Cardiac muscle cell (in vitro differentiated cells and primary cell): ENCODE results near the gene C22orf31. TPM values are rescaled to one million over a fixed set of nuclear protein-coding genes. Genes with fewer than 3 reads are reported as not detected.

Experiments
- DNase-seq, 2 donors: peaks; one replicate each; pipeline versions ENCODE4 v3.0.0 to v3.0.0-alpha.2; 2010 to 2017; ENCODE audit warnings: low read depth in 1 of 2, low spot score in 1 of 2
- H3K27ac ChIP-seq: fragments of 200-600 bp; sonication (generic); 2 replicates; pipeline ENCODE4 v1.5.1; 2016
- H3K27me3 ChIP-seq: fragments of 200-600 bp; sonication (generic); 2 replicates; pipeline ENCODE4 v1.6.0; 2016; ENCODE audit warnings: control low read depth
- H3K36me3 ChIP-seq: fragments of 200-600 bp; sonication (generic); 2 replicates; pipeline ENCODE4 v1.5.1; 2016; ENCODE audit warnings: control low read depth
- H3K4me1 ChIP-seq: fragments of 200-600 bp; sonication (generic); 2 replicates; pipeline ENCODE4 v1.8.1; 2017; ENCODE audit warnings: low read depth, mild to moderate bottlenecking, mixed run types
- H3K4me3 ChIP-seq: fragments of 200-600 bp; sonication (generic); 2 replicates; pipeline ENCODE4 v1.5.1; 2016; ENCODE audit warnings: mild to moderate bottlenecking
- H3K9me3 ChIP-seq: fragments of 200-600 bp; sonication (generic); 2 replicates; pipeline ENCODE4 v1.5.1; 2017; ENCODE audit warnings: low read depth, mild to moderate bottlenecking, control low read depth
- CTCF ChIP-seq: IDR thresholded peaks from 2 replicates; pipeline ENCODE4 v1.5.1; 2012; ENCODE audit warnings: low read depth, mild to moderate bottlenecking, low read length
- polyA plus RNA-seq: library from polyadenylated mRNA; unstranded; fragments of >200 nt; fragmentation: Nextera tagmentation; extraction: Ambion mirVana; gene quantifications from 2 replicates; pipeline ENCODE4 v1.2.1, GENCODE V29; 2016
- total RNA-seq: library from RNA; depleted of rRNA; stranded (reverse); fragments of >200 nt; gene quantifications from 2 replicates; pipeline ENCODE4 v1.2.3, GENCODE V29; 2016

C22orf31 gene
- total and polyA plus RNA-seq, 2 experiments from 2014 or later = not detected

DNA sequence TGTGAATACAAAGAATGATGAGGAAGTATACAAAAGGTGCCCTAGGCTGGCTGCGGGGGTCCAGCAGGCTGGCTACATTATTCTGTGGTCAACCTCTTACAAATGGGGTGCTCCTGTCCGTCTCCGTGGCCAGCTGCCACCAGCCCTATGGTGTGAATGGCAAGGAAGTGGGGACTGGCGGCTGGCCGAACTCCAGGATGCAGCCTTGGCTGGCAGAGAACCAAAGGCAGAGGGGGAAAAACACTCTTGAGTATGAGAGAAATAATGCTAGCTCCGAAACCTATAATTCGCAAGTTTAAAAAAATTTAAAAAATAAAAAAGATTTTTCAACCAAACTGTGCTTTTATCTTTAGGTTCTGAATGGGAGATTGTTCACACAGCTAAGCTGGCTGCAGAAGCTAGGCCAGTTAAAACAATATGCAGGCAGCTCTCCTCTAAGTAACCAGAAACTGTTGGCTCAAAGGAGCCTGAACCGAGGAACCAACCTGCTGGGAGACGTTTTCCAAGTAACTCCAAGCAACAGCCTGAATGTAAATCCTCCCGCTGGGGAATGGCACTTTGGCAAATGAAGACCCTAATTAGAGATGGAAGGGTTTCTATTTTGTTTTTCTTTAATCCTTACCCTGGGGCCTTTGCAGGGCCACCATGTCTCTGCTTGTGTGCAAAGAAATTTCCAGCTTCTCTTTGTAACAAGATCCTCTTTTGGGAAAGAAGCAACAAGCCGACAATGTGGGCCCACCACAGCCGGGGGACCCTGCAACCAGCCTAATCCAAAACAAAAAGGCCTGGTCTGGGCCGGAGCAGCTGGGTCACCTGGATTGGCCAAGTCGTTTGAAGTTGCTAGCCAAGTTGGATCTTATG is 50.2 kb downstream of the C22orf31 start:
- Histone ChIP-seq H3K27me3 (no peaks in the 10 kb centered on the region), H3K36me3 (no peaks in the 10 kb centered on the region), H3K4me1 (peaks cover 78% of the 10 kb centered on the region), H3K9me3 (no peaks in the 10 kb centered on the region), H3K4me3 (no peak overlapping the region), H3K27ac (peak overlapping the region; percentile 64)
- no peak for TF ChIP-seq CTCF
- no peak for DNase-seq

- no peaks in the 10 kb centered on the region for H3K27me3 ChIP-seq
- H3K36me3 ChIP-seq = no peaks in the 10 kb centered on the region
- no peak for TF ChIP-seq CTCF
- DNase-seq = peak; percentile 42 to 81
- peaks cover 73% of the 10 kb centered on the region for H3K4me1 ChIP-seq
- H3K4me3 ChIP-seq = no peak overlapping the region
- peak overlapping the region; percentile 86 for H3K27ac ChIP-seq
- H3K9me3 ChIP-seq = no peaks in the 10 kb centered on the region
Observed at GRCh38 chr22:29009148-29009547, 52.5 kb downstream of the C22orf31 start.

Other genes starting within 250 kb of the C22orf31 start
- 35.4 and 40.4 TPM in 2 replicates for gene ZNRF3, start 178.3 kb downstream of the C22orf31 start, total RNA-seq
- gene ZNRF3, start 178.3 kb downstream of the C22orf31 start, polyA plus RNA-seq = 23.8 and 25.5 TPM in 2 replicates
- 19.0 and 20.3 TPM in 2 replicates for gene KREMEN1, start 11.2 kb upstream of the C22orf31 start, total RNA-seq
- gene KREMEN1, start 11.2 kb upstream of the C22orf31 start, polyA plus RNA-seq = 18.0 and 18.1 TPM in 2 replicates
- gene EMID1, start 144.1 kb upstream of the C22orf31 start, total RNA-seq = 13.0 and 42.5 TPM in 2 replicates
- 9.9 and 32.9 TPM in 2 replicates for gene EMID1, start 144.1 kb upstream of the C22orf31 start, polyA plus RNA-seq
- 88.6 and 102 TPM in 2 replicates for gene RHBDD3, start 206.2 kb upstream of the C22orf31 start, total RNA-seq
- 80.4 and 83.7 TPM in 2 replicates for gene RHBDD3, start 206.2 kb upstream of the C22orf31 start, polyA plus RNA-seq
- gene EWSR1, start 206.4 kb upstream of the C22orf31 start, total RNA-seq = 233 and 266 TPM in 2 replicates
- 328 and 349 TPM in 2 replicates for gene EWSR1, start 206.4 kb upstream of the C22orf31 start, polyA plus RNA-seq
- 14.3 and 17.3 TPM in 2 replicates for gene GAS2L1, start 244.8 kb upstream of the C22orf31 start, total RNA-seq
- gene GAS2L1, start 244.8 kb upstream of the C22orf31 start, polyA plus RNA-seq = 21.0 and 25.0 TPM in 2 replicates